ENCODE measurements around the gene FGF7. TPM values are rescaled to one million over a fixed set of nuclear protein-coding genes. Genes with fewer than 3 reads are reported as not detected.
"Not testable (repeated sequence)": the region's sequence is repeated elsewhere in the genome, so short reads cannot be mapped to it uniquely, and the experiment has no call there.

The FGF7 gene
- polyA plus RNA-seq (2013, experiment 1 of 4) = 0.09 TPM
- polyA plus RNA-seq (2013, experiment 2 of 4) = 0.27 TPM
- 0.59 TPM for polyA plus RNA-seq (2013, experiment 3 of 4)
- polyA plus RNA-seq (2013, experiment 4 of 4) = 0.41 TPM

GRCh38 chr15:49423021-49423420, at the start of gene FGF7:
TSS of gene FGF7 (plus strand) at chr15:49423242. CDS start at chr15:49424298, 1,056 bp downstream.
- no peaks in the 10 kb centered on the region for H3K36me3 ChIP-seq (ENCODE audit: control insufficient read depth, insufficient read depth, low read length)
- H3K4me1 ChIP-seq (ENCODE audit: control insufficient read depth, insufficient read depth, low read length) = no peaks in the 10 kb centered on the region
- H3K27me3 ChIP-seq (ENCODE audit: control insufficient read depth, insufficient read depth, low read length, poor library complexity, severe bottlenecking) = no peaks in the 10 kb centered on the region
- WGBS, 2 experiments = 78 to 79% methylated on average over 4 of the region's 4 CpGs
- no peaks in the 10 kb centered on the region for H3K9me3 ChIP-seq (ENCODE audit: control insufficient read depth, low read length)
- H3K4me3 ChIP-seq (ENCODE audit: insufficient read depth, low read depth, low read length) = no peak within 1 kb of the TSS
- H3K27ac ChIP-seq (ENCODE audit: insufficient read depth, low read depth, low read length, poor library complexity, severe bottlenecking) = no peak within 1 kb of the TSS

GRCh38 chr15:49379996-49380395, 43.0 kb upstream of the FGF7 start:
- Histone ChIP-seq H3K27me3 (ENCODE audit: control insufficient read depth, insufficient read depth, low read length, poor library complexity, severe bottlenecking) (no peaks in the 10 kb centered on the region), H3K36me3 (ENCODE audit: control insufficient read depth, insufficient read depth, low read length) (no peaks in the 10 kb centered on the region), H3K4me3 (ENCODE audit: insufficient read depth, low read depth, low read length) (no peak overlapping the region), H3K27ac (ENCODE audit: insufficient read depth, low read depth, low read length, poor library complexity, severe bottlenecking) (no peak overlapping the region), H3K9me3 (ENCODE audit: control insufficient read depth, low read length) (no peaks in the 10 kb centered on the region), H3K4me1 (ENCODE audit: control insufficient read depth, insufficient read depth, low read length) (peaks cover 8% of the 10 kb centered on the region)
- 91 to 92% methylated on average over 4 of the region's 4 CpGs for WGBS, 2 experiments

GRCh38 chr15:49380912-49381311, 42.1 kb upstream of the FGF7 start:
- no peak overlapping the region for H3K4me3 ChIP-seq (ENCODE audit: insufficient read depth, low read depth, low read length)
- 68 to 72% methylated on average over 5 of the region's 5 CpGs for WGBS, 2 experiments
- H3K27me3 ChIP-seq (ENCODE audit: control insufficient read depth, insufficient read depth, low read length, poor library complexity, severe bottlenecking) = no peaks in the 10 kb centered on the region
- H3K9me3 ChIP-seq (ENCODE audit: control insufficient read depth, low read length) = no peaks in the 10 kb centered on the region
- H3K4me1 ChIP-seq (ENCODE audit: control insufficient read depth, insufficient read depth, low read length) = peaks cover 8% of the 10 kb centered on the region
- H3K27ac ChIP-seq (ENCODE audit: insufficient read depth, low read depth, low read length, poor library complexity, severe bottlenecking) = no peak overlapping the region
- no peaks in the 10 kb centered on the region for H3K36me3 ChIP-seq (ENCODE audit: control insufficient read depth, insufficient read depth, low read length)

- Histone ChIP-seq H3K4me3 (ENCODE audit: insufficient read depth, low read depth, low read length) (no peak overlapping the region), H3K27me3 (ENCODE audit: control insufficient read depth, insufficient read depth, low read length, poor library complexity, severe bottlenecking) (no peaks in the 10 kb centered on the region), H3K9me3 (ENCODE audit: control insufficient read depth, low read length) (no peaks in the 10 kb centered on the region), H3K4me1 (ENCODE audit: control insufficient read depth, insufficient read depth, low read length) (peaks cover 8% of the 10 kb centered on the region), H3K36me3 (ENCODE audit: control insufficient read depth, insufficient read depth, low read length) (no peaks in the 10 kb centered on the region), H3K27ac (ENCODE audit: insufficient read depth, low read depth, low read length, poor library complexity, severe bottlenecking) (no peak overlapping the region)
Measured at GRCh38 chr15:49382394-49382793, 40.6 kb upstream of the FGF7 start.

GRCh38 chr15:49383266-49383665, 39.8 kb upstream of the FGF7 start:
- H3K27ac ChIP-seq (ENCODE audit: insufficient read depth, low read depth, low read length, poor library complexity, severe bottlenecking) = no peak overlapping the region
- H3K4me1 ChIP-seq (ENCODE audit: control insufficient read depth, insufficient read depth, low read length) = peaks cover 8% of the 10 kb centered on the region
- no peak overlapping the region for H3K4me3 ChIP-seq (ENCODE audit: insufficient read depth, low read depth, low read length)
- no peaks in the 10 kb centered on the region for H3K27me3 ChIP-seq (ENCODE audit: control insufficient read depth, insufficient read depth, low read length, poor library complexity, severe bottlenecking)
- H3K9me3 ChIP-seq (ENCODE audit: control insufficient read depth, low read length) = no peaks in the 10 kb centered on the region
- 91 to 100% methylated on average over 1 of the region's 1 CpG for WGBS, 2 experiments
- no peaks in the 10 kb centered on the region for H3K36me3 ChIP-seq (ENCODE audit: control insufficient read depth, insufficient read depth, low read length)

- no peaks in the 10 kb centered on the region for H3K9me3 ChIP-seq (ENCODE audit: control insufficient read depth, low read length)
- H3K27me3 ChIP-seq (ENCODE audit: control insufficient read depth, insufficient read depth, low read length, poor library complexity, severe bottlenecking) = no peaks in the 10 kb centered on the region
- no peak overlapping the region for H3K4me3 ChIP-seq (ENCODE audit: insufficient read depth, low read depth, low read length)
- 88 to 100% methylated on average over 1 of the region's 2 CpGs for WGBS, 2 experiments
- no peaks in the 10 kb centered on the region for H3K4me1 ChIP-seq (ENCODE audit: control insufficient read depth, insufficient read depth, low read length)
- no peak overlapping the region for H3K27ac ChIP-seq (ENCODE audit: insufficient read depth, low read depth, low read length, poor library complexity, severe bottlenecking)
- H3K36me3 ChIP-seq (ENCODE audit: control insufficient read depth, insufficient read depth, low read length) = no peaks in the 10 kb centered on the region
Measured at GRCh38 chr15:49387471-49387870, 35.6 kb upstream of the FGF7 start.

- H3K9me3 ChIP-seq (ENCODE audit: control insufficient read depth, low read length); H3K36me3 ChIP-seq (ENCODE audit: control insufficient read depth, insufficient read depth, low read length); H3K27me3 ChIP-seq (ENCODE audit: control insufficient read depth, insufficient read depth, low read length, poor library complexity, severe bottlenecking); H3K4me3 ChIP-seq (ENCODE audit: insufficient read depth, low read depth, low read length); H3K27ac ChIP-seq (ENCODE audit: insufficient read depth, low read depth, low read length, poor library complexity, severe bottlenecking); H3K4me1 ChIP-seq (ENCODE audit: control insufficient read depth, insufficient read depth, low read length): not testable (repeated sequence)
- WGBS, 2 experiments = 91 to 94% methylated on average over 5 of the region's 5 CpGs
Measured at GRCh38 chr15:49402515-49403296, 20.3 kb upstream of the FGF7 start.

- H3K36me3 ChIP-seq (ENCODE audit: control insufficient read depth, insufficient read depth, low read length) = no peaks in the 10 kb centered on the region
- H3K9me3 ChIP-seq (ENCODE audit: control insufficient read depth, low read length) = no peaks in the 10 kb centered on the region
- H3K4me3 ChIP-seq (ENCODE audit: insufficient read depth, low read depth, low read length) = no peak overlapping the region
- H3K27ac ChIP-seq (ENCODE audit: insufficient read depth, low read depth, low read length, poor library complexity, severe bottlenecking) = no peak overlapping the region
- 95 to 97% methylated on average over 17 of the region's 17 CpGs for WGBS, 2 experiments
- H3K27me3 ChIP-seq (ENCODE audit: control insufficient read depth, insufficient read depth, low read length, poor library complexity, severe bottlenecking) = no peaks in the 10 kb centered on the region
- no peaks in the 10 kb centered on the region for H3K4me1 ChIP-seq (ENCODE audit: control insufficient read depth, insufficient read depth, low read length)
Measured at GRCh38 chr15:49406352-49407118, 16.5 kb upstream of the FGF7 start.

- H3K4me3 ChIP-seq (ENCODE audit: insufficient read depth, low read depth, low read length) = no peak overlapping the region
- no peaks in the 10 kb centered on the region for H3K36me3 ChIP-seq (ENCODE audit: control insufficient read depth, insufficient read depth, low read length)
- H3K27ac ChIP-seq (ENCODE audit: insufficient read depth, low read depth, low read length, poor library complexity, severe bottlenecking) = no peak overlapping the region
- H3K27me3 ChIP-seq (ENCODE audit: control insufficient read depth, insufficient read depth, low read length, poor library complexity, severe bottlenecking) = no peaks in the 10 kb centered on the region
- H3K4me1 ChIP-seq (ENCODE audit: control insufficient read depth, insufficient read depth, low read length) = no peaks in the 10 kb centered on the region
- no peaks in the 10 kb centered on the region for H3K9me3 ChIP-seq (ENCODE audit: control insufficient read depth, low read length)
Measured at GRCh38 chr15:49410641-49411040, 12.4 kb upstream of the FGF7 start.

- Histone ChIP-seq H3K4me3 (ENCODE audit: insufficient read depth, low read depth, low read length) (no peak overlapping the region), H3K4me1 (ENCODE audit: control insufficient read depth, insufficient read depth, low read length) (no peaks in the 10 kb centered on the region), H3K9me3 (ENCODE audit: control insufficient read depth, low read length) (no peaks in the 10 kb centered on the region), H3K36me3 (ENCODE audit: control insufficient read depth, insufficient read depth, low read length) (no peaks in the 10 kb centered on the region), H3K27me3 (ENCODE audit: control insufficient read depth, insufficient read depth, low read length, poor library complexity, severe bottlenecking) (no peaks in the 10 kb centered on the region), H3K27ac (ENCODE audit: insufficient read depth, low read depth, low read length, poor library complexity, severe bottlenecking) (no peak overlapping the region)
Measured at GRCh38 chr15:49412797-49413196, 10.2 kb upstream of the FGF7 start.

Measured in ectodermal cell (in vitro differentiated cells).